Measurements from ENCODE around the gene FAM186B. TPM values are rescaled to one million over a fixed set of nuclear protein-coding genes. Genes with fewer than 3 reads are reported as not detected.
A peak's percentile ranks its signal among the peaks of the same experiment; 100 is the strongest.

The FAM186B gene
- total and polyA plus RNA-seq, 5 donors from 2014 or later, result 0.14 TPM; not detected in 4

DNA sequence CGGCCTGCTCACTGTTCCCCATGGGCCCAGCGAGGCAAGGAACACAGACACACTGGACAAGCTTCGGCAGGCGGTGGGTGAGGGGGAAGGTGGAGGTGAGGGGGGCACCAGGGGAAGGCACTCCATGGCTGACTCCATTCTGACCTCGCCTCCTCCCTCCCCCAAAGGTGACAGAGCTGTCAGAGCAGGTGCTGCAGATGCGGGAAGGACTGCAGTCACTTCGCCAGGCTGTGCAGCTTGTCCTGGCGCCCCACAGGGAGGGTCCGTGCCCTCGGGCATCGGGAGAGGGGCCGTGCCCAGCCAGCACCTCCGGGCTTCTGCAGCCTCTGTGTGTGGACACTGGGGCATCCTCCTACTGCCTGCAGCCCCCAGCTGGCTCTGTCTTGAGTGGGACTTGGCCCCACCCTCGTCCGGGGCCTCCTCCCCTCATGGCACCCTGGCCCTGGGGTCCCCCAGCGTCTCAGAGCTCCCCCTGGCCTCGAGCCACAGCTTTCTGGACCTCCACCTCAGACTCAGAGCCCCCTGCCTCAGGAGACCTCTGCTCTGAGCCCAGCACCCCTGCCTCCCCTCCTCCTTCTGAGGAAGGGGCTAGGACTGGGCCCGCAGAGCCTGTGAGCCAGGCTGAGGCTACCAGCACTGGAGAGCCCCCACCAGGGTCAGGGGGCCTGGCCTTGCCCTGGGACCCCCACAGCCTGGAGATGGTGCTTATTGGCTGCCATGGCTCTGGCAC, 48.1 kb downstream of the FAM186B start:
- H3K9me3 Mint-ChIP-seq, result no peaks in the 10 kb centered on the region
- H3K27me3 ChIP-seq (ENCODE audit: control insufficient read depth, insufficient read depth, low read length), result no peaks in the 10 kb centered on the region
- H3K4me1 ChIP-seq (ENCODE audit: control insufficient read depth, insufficient read depth, low read length, poor library complexity, severe bottlenecking), result no peaks in the 10 kb centered on the region
- H3K27me3 Mint-ChIP-seq, result peaks cover 2% of the 10 kb centered on the region
- no peak overlapping the region for H3K27ac Mint-ChIP-seq
- H3K36me3 ChIP-seq (ENCODE audit: control insufficient read depth, insufficient read depth, low read length), result peaks cover 55% of the 10 kb centered on the region
- peaks cover 26% of the 10 kb centered on the region for H3K36me3 Mint-ChIP-seq
- H3K27ac ChIP-seq (ENCODE audit: insufficient read depth, low read length, poor library complexity, severe bottlenecking), result no peak overlapping the region
- H3K4me1 Mint-ChIP-seq, result peaks cover 5 to 15% (median 8%) of the 10 kb centered on the region in 4 donors
- no peak overlapping the region for H3K4me3 Mint-ChIP-seq
- no peak for DNase-seq
- H3K9me3 ChIP-seq (ENCODE audit: control insufficient read depth in 2 of 2, low read length in 2 of 2), result no peaks in the 10 kb centered on the region
- H3K4me3 ChIP-seq (ENCODE audit: low read depth, low read length), result no peak overlapping the region
- no peak for ATAC-seq (ENCODE audit: low read depth in 2 of 2)

- peaks cover 20% of the 10 kb centered on the region for H3K36me3 Mint-ChIP-seq
- Histone ChIP-seq H3K9me3 (ENCODE audit: control insufficient read depth in 2 of 2, low read length in 2 of 2) (no peaks in the 10 kb centered on the region), H3K36me3 (ENCODE audit: control insufficient read depth, insufficient read depth, low read length) (peaks cover 48% of the 10 kb centered on the region), H3K27me3 (ENCODE audit: control insufficient read depth, insufficient read depth, low read length) (peaks cover 3% of the 10 kb centered on the region), H3K27ac (ENCODE audit: insufficient read depth, low read length, poor library complexity, severe bottlenecking) (no peak overlapping the region), H3K4me1 (ENCODE audit: control insufficient read depth, insufficient read depth, low read length, poor library complexity, severe bottlenecking) (no peaks in the 10 kb centered on the region), H3K4me3 (ENCODE audit: low read depth, low read length) (no peak overlapping the region)
- peak overlapping the region in 1 of 4 donors; percentile 6 for H3K4me3 Mint-ChIP-seq
- H3K9me3 Mint-ChIP-seq, result no peaks in the 10 kb centered on the region
- no peak for DNase-seq
- ATAC-seq (ENCODE audit: low read depth in 2 of 2), result no peak
- peak overlapping the region; percentile 67 to 74 (median 67) for H3K27ac Mint-ChIP-seq
- H3K4me1 Mint-ChIP-seq, result peaks cover 5 to 13% (median 6%) of the 10 kb centered on the region in 4 donors
- peaks cover 8% of the 10 kb centered on the region for H3K27me3 Mint-ChIP-seq
Measured at GRCh38 chr12:49556391-49557186, 48.9 kb downstream of the FAM186B start.

DNA sequence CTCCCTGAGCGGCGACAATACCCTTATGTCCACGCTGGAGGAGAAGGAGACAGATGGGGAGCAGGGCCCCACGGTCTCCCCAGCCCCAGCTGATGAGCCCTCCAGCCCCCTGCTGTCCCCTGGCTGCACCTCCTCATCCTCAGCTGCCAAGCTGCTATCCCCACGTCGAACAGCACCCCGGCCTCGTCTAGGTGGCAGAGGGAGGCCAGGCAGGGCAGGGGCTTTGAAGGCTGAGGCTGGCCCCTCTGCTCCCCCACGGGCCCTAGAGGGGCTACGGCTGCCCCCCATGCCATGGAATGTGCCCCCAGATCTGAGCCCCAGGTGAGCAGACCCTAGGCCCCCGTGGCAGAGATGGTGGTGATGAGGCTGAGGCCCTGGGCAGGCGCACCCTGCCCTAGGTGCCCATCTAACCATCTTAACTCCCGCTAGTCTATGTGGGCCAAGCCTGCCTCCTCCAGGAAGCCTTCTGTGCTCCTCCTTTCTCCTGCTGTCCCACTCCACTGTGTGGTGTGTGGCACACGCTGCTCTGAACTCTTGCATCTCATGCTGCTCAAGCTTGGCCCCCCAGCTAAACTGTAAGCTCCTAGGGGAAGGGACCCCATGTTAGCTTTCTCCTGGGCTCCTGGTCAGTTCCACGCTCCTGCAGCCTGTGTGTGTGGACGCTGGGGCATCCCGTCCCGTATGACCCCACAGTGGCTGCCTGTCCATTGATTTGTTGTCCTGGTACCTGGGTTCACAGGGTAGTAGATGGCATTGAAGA, 49.6 kb downstream of the FAM186B start:
- H3K36me3 Mint-ChIP-seq, result peaks cover 18% of the 10 kb centered on the region
- H3K27ac Mint-ChIP-seq, result peak overlapping the region in 1 of 3 donors; percentile 74
- H3K4me3 Mint-ChIP-seq, result no peak overlapping the region
- H3K36me3 ChIP-seq (ENCODE audit: control insufficient read depth, insufficient read depth, low read length), result peaks cover 40% of the 10 kb centered on the region
- H3K4me1 Mint-ChIP-seq, result peaks cover 4 to 12% (median 5%) of the 10 kb centered on the region in 4 donors
- no peaks in the 10 kb centered on the region for H3K9me3 ChIP-seq (ENCODE audit: control insufficient read depth in 2 of 2, low read length in 2 of 2)
- ATAC-seq (ENCODE audit: low read depth in 2 of 2), result no peak
- H3K4me1 ChIP-seq (ENCODE audit: control insufficient read depth, insufficient read depth, low read length, poor library complexity, severe bottlenecking), result no peaks in the 10 kb centered on the region
- H3K27me3 Mint-ChIP-seq, result peaks cover 8% of the 10 kb centered on the region
- H3K27ac ChIP-seq (ENCODE audit: insufficient read depth, low read length, poor library complexity, severe bottlenecking), result no peak overlapping the region
- no peaks in the 10 kb centered on the region for H3K9me3 Mint-ChIP-seq
- H3K4me3 ChIP-seq (ENCODE audit: low read depth, low read length), result no peak overlapping the region
- no peak for DNase-seq
- peaks cover 3% of the 10 kb centered on the region for H3K27me3 ChIP-seq (ENCODE audit: control insufficient read depth, insufficient read depth, low read length)

GRCh38 chr12:49554266-49554665, 51.2 kb downstream of the FAM186B start:
- H3K36me3 Mint-ChIP-seq, result peaks cover 14% of the 10 kb centered on the region
- ATAC-seq (ENCODE audit: low read depth in 2 of 2), result no peak
- Histone ChIP-seq H3K36me3 (ENCODE audit: control insufficient read depth, insufficient read depth, low read length) (peaks cover 25% of the 10 kb centered on the region), H3K9me3 (ENCODE audit: control insufficient read depth in 2 of 2, low read length in 2 of 2) (no peaks in the 10 kb centered on the region), H3K4me3 (ENCODE audit: low read depth, low read length) (no peak overlapping the region), H3K4me1 (ENCODE audit: control insufficient read depth, insufficient read depth, low read length, poor library complexity, severe bottlenecking) (peaks cover 1% of the 10 kb centered on the region), H3K27me3 (ENCODE audit: control insufficient read depth, insufficient read depth, low read length) (peaks cover 3% of the 10 kb centered on the region), H3K27ac (ENCODE audit: insufficient read depth, low read length, poor library complexity, severe bottlenecking) (no peak overlapping the region)
- no peaks in the 10 kb centered on the region for H3K9me3 Mint-ChIP-seq
- peaks cover 0 to 15% (median 4%) of the 10 kb centered on the region in 4 donors for H3K4me1 Mint-ChIP-seq
- H3K27me3 Mint-ChIP-seq, result peaks cover 12% of the 10 kb centered on the region
- H3K27ac Mint-ChIP-seq, result no peak overlapping the region
- DNase-seq, result no peak
- H3K4me3 Mint-ChIP-seq, result no peak overlapping the region

GRCh38 chr12:49553512-49554088, 51.8 kb downstream of the FAM186B start:
- H3K4me3 ChIP-seq (ENCODE audit: low read depth, low read length), result no peak overlapping the region
- peaks cover 8% of the 10 kb centered on the region for H3K4me1 ChIP-seq (ENCODE audit: control insufficient read depth, insufficient read depth, low read length, poor library complexity, severe bottlenecking)
- no peak overlapping the region for H3K27ac Mint-ChIP-seq
- peaks cover 3% of the 10 kb centered on the region for H3K27me3 ChIP-seq (ENCODE audit: control insufficient read depth, insufficient read depth, low read length)
- ATAC-seq (ENCODE audit: low read depth in 2 of 2) (peak; percentile 57 to 61), DNase-seq (peak in 2 of 3 donors; percentile 48 to 73)
- peaks cover 18% of the 10 kb centered on the region for H3K36me3 ChIP-seq (ENCODE audit: control insufficient read depth, insufficient read depth, low read length)
- peaks cover 0 to 17% (median 4%) of the 10 kb centered on the region in 4 donors for H3K4me1 Mint-ChIP-seq
- H3K27me3 Mint-ChIP-seq, result peaks cover 12% of the 10 kb centered on the region
- no peaks in the 10 kb centered on the region for H3K9me3 Mint-ChIP-seq
- no peak overlapping the region for H3K27ac ChIP-seq (ENCODE audit: insufficient read depth, low read length, poor library complexity, severe bottlenecking)
- no peaks in the 10 kb centered on the region for H3K9me3 ChIP-seq (ENCODE audit: control insufficient read depth in 2 of 2, low read length in 2 of 2)
- H3K4me3 Mint-ChIP-seq, result peak overlapping the region in 2 of 4 donors; percentile 5 to 7
- peaks cover 8% of the 10 kb centered on the region for H3K36me3 Mint-ChIP-seq

DNA sequence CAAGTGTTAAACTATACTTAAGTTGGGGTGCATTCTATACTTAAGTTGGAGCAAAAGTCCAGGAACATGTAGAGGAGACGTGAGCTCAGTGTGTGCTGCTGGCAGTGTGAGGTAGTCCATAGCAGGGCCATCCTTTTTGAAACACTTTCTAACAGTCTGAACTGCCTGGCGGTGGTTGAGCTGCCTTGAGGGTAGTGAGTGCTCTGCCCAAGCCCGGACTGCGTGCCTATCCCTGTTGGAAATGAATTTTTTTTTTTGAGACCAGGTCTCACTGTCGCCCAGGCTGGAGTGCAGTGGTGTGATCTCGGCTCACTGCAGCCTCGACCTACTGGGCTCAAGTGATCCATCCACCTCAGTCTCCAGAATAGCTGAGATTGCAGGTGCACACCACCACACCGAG, 52.5 kb downstream of the FAM186B start:
- no peaks in the 10 kb centered on the region for H3K9me3 ChIP-seq (ENCODE audit: control insufficient read depth in 2 of 2, low read length in 2 of 2)
- ATAC-seq (ENCODE audit: low read depth in 2 of 2) (no peak), DNase-seq (no peak)
- peaks cover 12% of the 10 kb centered on the region for H3K36me3 ChIP-seq (ENCODE audit: control insufficient read depth, insufficient read depth, low read length)
- H3K27me3 ChIP-seq (ENCODE audit: control insufficient read depth, insufficient read depth, low read length), result peaks cover 3% of the 10 kb centered on the region
- Mint-ChIP-seq H3K4me3 (no peak overlapping the region), H3K27ac (no peak overlapping the region), H3K4me1 (peaks cover 0 to 23% (median 5%) of the 10 kb centered on the region in 4 donors), H3K36me3 (peaks cover 4% of the 10 kb centered on the region), H3K27me3 (peaks cover 12% of the 10 kb centered on the region), H3K9me3 (no peaks in the 10 kb centered on the region)
- H3K4me3 ChIP-seq (ENCODE audit: low read depth, low read length), result no peak overlapping the region
- H3K27ac ChIP-seq (ENCODE audit: insufficient read depth, low read length, poor library complexity, severe bottlenecking), result no peak overlapping the region
- H3K4me1 ChIP-seq (ENCODE audit: control insufficient read depth, insufficient read depth, low read length, poor library complexity, severe bottlenecking), result peaks cover 12% of the 10 kb centered on the region

DNA sequence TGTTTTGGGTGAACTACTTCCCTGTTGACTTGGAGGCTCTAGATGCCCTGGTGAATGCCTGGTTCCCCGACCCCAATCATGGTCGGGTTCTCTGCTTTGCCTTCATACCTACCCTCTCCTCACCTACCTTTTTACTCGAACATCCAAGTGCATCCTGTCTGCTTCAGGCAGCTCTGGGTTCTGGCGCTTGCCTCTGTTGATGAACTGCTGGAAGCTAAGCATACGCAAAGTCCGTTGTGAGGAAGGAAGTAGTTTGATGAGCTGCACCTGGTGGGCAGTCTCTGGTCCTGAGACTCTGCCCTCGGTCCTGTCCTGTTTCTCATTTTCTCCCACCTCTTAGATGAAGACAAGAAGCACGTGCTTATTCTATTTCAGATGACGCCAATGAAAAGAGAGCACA, 53.0 kb downstream of the FAM186B start:
- H3K27me3 Mint-ChIP-seq, result peaks cover 13% of the 10 kb centered on the region
- H3K36me3 ChIP-seq (ENCODE audit: control insufficient read depth, insufficient read depth, low read length), result peaks cover 9% of the 10 kb centered on the region
- H3K27me3 ChIP-seq (ENCODE audit: control insufficient read depth, insufficient read depth, low read length), result peaks cover 3% of the 10 kb centered on the region
- DNase-seq, result no peak
- H3K27ac ChIP-seq (ENCODE audit: insufficient read depth, low read length, poor library complexity, severe bottlenecking), result no peak overlapping the region
- H3K4me3 Mint-ChIP-seq, result no peak overlapping the region
- no peaks in the 10 kb centered on the region for H3K9me3 ChIP-seq (ENCODE audit: control insufficient read depth in 2 of 2, low read length in 2 of 2)
- H3K4me1 Mint-ChIP-seq, result peaks cover 0 to 23% (median 5%) of the 10 kb centered on the region in 4 donors
- H3K27ac Mint-ChIP-seq, result no peak overlapping the region
- no peak for ATAC-seq (ENCODE audit: low read depth in 2 of 2)
- peaks cover 12% of the 10 kb centered on the region for H3K4me1 ChIP-seq (ENCODE audit: control insufficient read depth, insufficient read depth, low read length, poor library complexity, severe bottlenecking)
- H3K36me3 Mint-ChIP-seq, result peaks cover 4% of the 10 kb centered on the region
- no peak overlapping the region for H3K4me3 ChIP-seq (ENCODE audit: low read depth, low read length)
- H3K9me3 Mint-ChIP-seq, result no peaks in the 10 kb centered on the region

All from CD4-positive, CD25-positive, alpha-beta regulatory T cell (primary cell).